HCT116 (cell line): ENCODE results near the gene TPBG. TPM values are rescaled to one million over a fixed set of nuclear protein-coding genes. Genes with fewer than 3 reads are reported as not detected.

Source experiments
- ATAC-seq: fragments of 200-7000 bp; cut with Tn5 transposase; 2 replicates; pipeline ENCODE4 v1.9.1; 2020; ENCODE audit warnings: mild to moderate bottlenecking, moderate library complexity
- BruUV-seq: library from RNA; stranded (reverse); fragments of 400-500 nt; replicated peaks from 2 replicates; lab custom pipeline; 2021; lab: Mats Ljungman, UMichigan
- CTCF ChIA-PET: fragments of 300-600 bp; sonication (Branson Sonifier 250); formaldehyde crosslinking; loops from one replicate; lab custom pipeline; 2021; ENCODE audit warnings: antibody characterized with exemption; lab: Charles Lee
- POLR2A ChIA-PET: fragments of 300-600, 350-600 bp; sonication (Branson Sonifier 250); formaldehyde crosslinking; loops from one replicate; lab custom pipeline; 2021; ENCODE audit warnings: antibody characterized with exemption; lab: Charles Lee
- RAD21 ChIA-PET, 2 experiments: fragments of 300-600 bp; sonication (Branson Sonifier 250); formaldehyde crosslinking; loops; one replicate each; lab custom pipeline; 2023; ENCODE audit warnings: low total read pairs in 2 of 2; ENCODE audit not compliant: uncharacterized antibody in 2 of 2, unreplicated experiment in 2 of 2, low non-redundant PET in 1 of 2; lab: Charles Lee
- DNase-seq: peaks from one replicate; pipeline ENCODE4 v3.0.0-alpha.2; 2010; ENCODE audit warnings: low read depth, low spot score
- H2AFZ ChIP-seq: fragments of 200-600 bp; shearing (Covaris generic), sonication (generic); 2 replicates; pipeline ENCODE4 v1.6.1; 2017; ENCODE audit warnings: low read depth, mixed run types, mixed read lengths, antibody characterized with exemption, low read length; ENCODE audit not compliant: poor library complexity, severe bottlenecking
- H3K27ac ChIP-seq: 2 replicates; pipeline ENCODE4 v1.5.1; 2012; ENCODE audit warnings: low read depth, low read length
- H3K27me3 ChIP-seq: fragments of 200-600 bp; sonication (generic); 2 replicates; pipeline ENCODE4 v1.6.1; 2016; ENCODE audit warnings: mixed run types, low read length, mixed read lengths; ENCODE audit not compliant: insufficient read depth
- H3K36me3 ChIP-seq, 2 experiments: fragments of 200-500 bp in 1 of 2; fragments of 200-600 bp in 1 of 2; sonication (Bioruptor generic) in 1 of 2; sonication (generic) in 1 of 2; 2 replicates each; pipeline versions ENCODE4 v1.5.1 to v1.6.1; 2014 to 2016; ENCODE audit warnings: low read length in 2 of 2, inconsistent platforms in 1 of 2, mixed read lengths in 1 of 2, mixed run types in 1 of 2; ENCODE audit not compliant: insufficient read depth in 2 of 2, control insufficient read depth in 1 of 2
- H3K4me1 ChIP-seq, 2 experiments: fragments of 200-600 bp in 1 of 2; sonication (generic) in 1 of 2; 2 replicates each; pipeline versions ENCODE4 v1.5.1 to v1.6.1; 2012 to 2017; ENCODE audit warnings: low read length in 2 of 2, inconsistent platforms in 1 of 2, mild to moderate bottlenecking in 1 of 2, mixed read lengths in 1 of 2, mixed run types in 1 of 2, moderate library complexity in 1 of 2; ENCODE audit not compliant: insufficient read depth in 2 of 2, control insufficient read depth in 1 of 2
- H3K4me2 ChIP-seq: fragments of 200-600 bp; sonication (generic); 2 replicates; pipeline ENCODE4 v1.6.1; 2017; ENCODE audit warnings: mixed run types, low read length, mixed read lengths
- H3K4me3 ChIP-seq, 2 experiments: fragments of 200-600 bp in 1 of 2; sonication (generic) in 1 of 2; replicated peaks in 1 of 2; 2 replicates each; pipeline ENCODE4 v1.5.1; 2011 to 2016; ENCODE audit warnings: low read length in 2 of 2, control low read depth in 1 of 2, low read depth in 1 of 2, mild to moderate bottlenecking in 1 of 2, mixed read lengths in 1 of 2, mixed run types in 1 of 2
- H3K79me2 ChIP-seq: fragments of 200-600 bp; sonication (generic); 2 replicates; pipeline ENCODE4 v1.6.1; 2017; ENCODE audit warnings: mild to moderate bottlenecking, mixed run types, low read length, moderate library complexity, mixed read lengths; ENCODE audit not compliant: insufficient read depth
- H3K9ac ChIP-seq: fragments of 200-600 bp; sonication (generic); 2 replicates; pipeline ENCODE4 v1.6.1; 2016; ENCODE audit warnings: low read length, mixed read lengths
- H3K9me2 ChIP-seq: fragments of 200-600 bp; sonication (generic), shearing (Covaris generic); 2 replicates; pipeline ENCODE4 v1.6.1; 2017; ENCODE audit warnings: mixed run types, mild to moderate bottlenecking, moderate library complexity; ENCODE audit not compliant: insufficient read depth
- H3K9me3 ChIP-seq, 2 experiments: fragments of 200-500 bp in 1 of 2; fragments of 200-600 bp in 1 of 2; sonication (Bioruptor generic) in 1 of 2; sonication (generic) in 1 of 2; 2 replicates each; pipeline ENCODE4 v1.6.1; 2014 to 2017; ENCODE audit warnings: low read length in 2 of 2, mixed read lengths in 2 of 2, inconsistent platforms in 1 of 2, low read depth in 1 of 2, mild to moderate bottlenecking in 1 of 2, mixed run types in 1 of 2, moderate library complexity in 1 of 2; ENCODE audit not compliant: control insufficient read depth in 1 of 2, insufficient read depth in 1 of 2
- H4K20me1 ChIP-seq: fragments of 200-600 bp; sonication (generic), shearing (Covaris generic); 2 replicates; pipeline ENCODE4 v1.6.1; 2017; ENCODE audit warnings: mixed run types, mild to moderate bottlenecking, moderate library complexity; ENCODE audit not compliant: insufficient read depth
- CEBPB ChIP-seq: IDR thresholded peaks from 2 replicates; pipeline ENCODE4 v1.6.1; 2012; ENCODE audit warnings: low read depth
- CTCF ChIP-seq, 3 experiments: fragments of 200-600 bp in 1 of 3; sonication (generic) in 1 of 3; IDR thresholded peaks in 2 of 3; conservative IDR thresholded peaks in 1 of 3; 2 replicates each; pipeline ENCODE4 v1.5.1; 2012 to 2017; ENCODE audit warnings: low read depth in 2 of 3, low read length in 2 of 3, antibody characterized with exemption in 1 of 3, borderline replicate concordance in 1 of 3, control low read depth in 1 of 3, mild to moderate bottlenecking in 1 of 3, mixed read lengths in 1 of 3, mixed run types in 1 of 3, moderate library complexity in 1 of 3; ENCODE audit not compliant: insufficient read depth in 1 of 3
- EZH2 ChIP-seq: fragments of 200-600 bp; sonication (generic); IDR thresholded peaks from 2 replicates; pipeline ENCODE4 v1.6.1; 2017; ENCODE audit warnings: antibody characterized with exemption, mixed run types
- FOSL1 ChIP-seq: IDR thresholded peaks from 2 replicates; pipeline ENCODE4 v1.6.1; 2012; ENCODE audit warnings: low read depth
- JUND ChIP-seq: IDR thresholded peaks from 2 replicates; pipeline ENCODE4 v1.6.1; 2012
- RAD21 ChIP-seq: IDR thresholded peaks from 2 replicates; pipeline ENCODE4 v1.6.1; 2012; ENCODE audit warnings: low read depth, mild to moderate bottlenecking
- REST ChIP-seq: IDR thresholded peaks from 2 replicates; pipeline ENCODE4 v1.6.1; 2012; ENCODE audit warnings: low read depth
- SRF ChIP-seq: IDR thresholded peaks from 2 replicates; pipeline ENCODE4 v1.6.1; 2012; ENCODE audit warnings: low read depth
- TCF7L2 ChIP-seq: IDR thresholded peaks from 2 replicates; pipeline ENCODE4 v1.7.0; 2011; ENCODE audit warnings: borderline replicate concordance, inconsistent platforms; ENCODE audit not compliant: insufficient read depth, insufficient read length; ENCODE audit errors: extremely low read depth
- ZFX ChIP-seq: fragments of 450-650 bp; IDR thresholded peaks from 2 replicates; pipeline ENCODE4 v1.6.1; 2017
- ZNF274 ChIP-seq: fragments of 200-500 bp; sonication (Bioruptor generic); IDR thresholded peaks from 2 replicates; pipeline ENCODE4 v1.6.1; 2014; ENCODE audit warnings: mild to moderate bottlenecking, low read depth, low read length, inconsistent platforms
- intact Hi-C: fragments of 100-400 bp; cut with micrococcal nuclease; formaldehyde crosslinking; loops from 2 replicates; pipeline ENCODE4 v1.10.0; 2022
- total RNA-seq: library from RNA; stranded (reverse); gene quantifications from one replicate; pipeline ENCODE4 v1.2.1, GENCODE V29; 2021; ENCODE audit not compliant: unreplicated experiment
- TF ChIP-seq, protein P1 (sequence below): IDR thresholded peaks from 2 replicates; pipeline ENCODE4 v1.6.1; 2012

The TPBG gene
- total RNA-seq, 1 experiment from 2014 or later = 28.4 TPM

- ChIA-PET CTCF (no interaction called here), RAD21 (no interaction called here)
- DNase-seq = no peak
- H3K9ac ChIP-seq = no peak overlapping the region
- H3K79me2 ChIP-seq = no peaks in the 10 kb centered on the region
- H3K4me1 ChIP-seq = no peaks in the 10 kb centered on the region
- no peak for ATAC-seq
- TF ChIP-seq ZNF274 (no peak), FOSL1 (no peak), EZH2 (no peak), SRF (no peak), TCF7L2 (no peak), CTCF (IDR thresholded peaks at IDR 0.05 in 2 of 3, conservative IDR thresholded peaks at IDR 0.05 in 1 of 3; ENCODE audit: borderline replicate concordance in 1 of 3, insufficient read depth in 1 of 3, low read depth in 2 of 3, low read length in 2 of 3) (no peak), JUND (no peak), REST (no peak), ZFX (no peak), RAD21 (no peak), CEBPB (no peak)
- TF ChIP-seq, protein P1, sequence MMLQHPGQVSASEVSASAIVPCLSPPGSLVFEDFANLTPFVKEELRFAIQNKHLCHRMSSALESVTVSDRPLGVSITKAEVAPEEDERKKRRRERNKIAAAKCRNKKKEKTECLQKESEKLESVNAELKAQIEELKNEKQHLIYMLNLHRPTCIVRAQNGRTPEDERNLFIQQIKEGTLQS = no peak
- TF ChIP-seq, all 23 proteins: peak for 0
- Histone ChIP-seq H3K36me3 (no peaks in the 10 kb centered on the region), H3K9me2 (no peaks in the 10 kb centered on the region), H3K27ac (no peak overlapping the region), H3K4me3 (no peak overlapping the region), H4K20me1 (no peaks in the 10 kb centered on the region), H3K4me2 (no peak overlapping the region), H3K9me3 (no peaks in the 10 kb centered on the region), H3K27me3 (no peaks in the 10 kb centered on the region), H2AFZ (no peak overlapping the region)
- intact Hi-C loops = no loop called here
- no TSS peak for BruUV-seq
- POLR2A ChIA-PET = no interaction called here
Observed at GRCh38 chr6:82353848-82354247, 9.8 kb upstream of the TPBG start.
